GM23248 (cell line): ENCODE data around the gene C1QA.

Source experiments
- EZH2 ChIP-seq: fragments of 200-600 bp; sonication (generic); IDR thresholded peaks from 2 replicates; pipeline ENCODE4 v1.6.1; 2018; ENCODE audit warnings: antibody characterized with exemption, mild to moderate bottlenecking; ENCODE audit not compliant: insufficient read depth, poor library complexity, severe bottlenecking
- EZH2phosphoT487 ChIP-seq: fragments of 200-600 bp; sonication (generic); IDR thresholded peaks from 2 replicates; pipeline ENCODE4 v1.6.1; 2018; ENCODE audit warnings: antibody characterized with exemption, moderate library complexity, mild to moderate bottlenecking, low read depth; ENCODE audit not compliant: insufficient read depth

DNA sequence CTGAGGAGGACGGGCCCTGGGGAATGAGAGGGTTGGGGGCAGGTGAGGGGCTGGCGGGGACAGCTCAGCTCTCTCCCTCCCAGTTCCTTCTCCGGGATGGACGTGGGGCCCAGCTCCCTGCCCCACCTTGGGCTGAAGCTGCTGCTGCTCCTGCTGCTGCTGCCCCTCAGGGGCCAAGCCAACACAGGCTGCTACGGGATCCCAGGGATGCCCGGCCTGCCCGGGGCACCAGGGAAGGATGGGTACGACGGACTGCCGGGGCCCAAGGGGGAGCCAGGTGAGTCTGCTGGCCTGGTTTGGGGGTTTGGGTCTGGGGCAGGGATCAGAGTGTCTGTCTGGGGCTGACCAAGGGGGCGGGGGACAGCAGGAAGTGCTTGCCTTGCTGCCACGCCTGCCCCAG is 7.5 kb downstream of the C1QA start:
- no peak for TF ChIP-seq EZH2phosphoT487
- TF ChIP-seq EZH2 = no peak
